ENCODE results near the gene HBP1.

GRCh38 chr7:107224374-107225223 is 55.8 kb downstream of the HBP1 start:
- TF ChIP-seq CTCF (IDR thresholded peaks at IDR 0.05; ENCODE audit: insufficient read depth, low read length, poor library complexity, severe bottlenecking) (no peak), EZH2phosphoT487 (conservative IDR thresholded peaks at IDR 0.05; ENCODE audit: low read length) (no peak)

All from SU-DHL-6 (cell line).